GM19193 (cell line): Measurements from ENCODE around the gene ABCB8.
A peak's percentile ranks its signal among the peaks of the same experiment; 100 is the strongest.

Experiments
- POLR2A ChIP-seq: IDR thresholded peaks from 4 replicates; pipeline ENCODE4 v1.6.1; 2011; ENCODE audit not compliant: insufficient read depth, insufficient read length; ENCODE audit errors: extremely low read depth

Gene ABCB8

DNA sequence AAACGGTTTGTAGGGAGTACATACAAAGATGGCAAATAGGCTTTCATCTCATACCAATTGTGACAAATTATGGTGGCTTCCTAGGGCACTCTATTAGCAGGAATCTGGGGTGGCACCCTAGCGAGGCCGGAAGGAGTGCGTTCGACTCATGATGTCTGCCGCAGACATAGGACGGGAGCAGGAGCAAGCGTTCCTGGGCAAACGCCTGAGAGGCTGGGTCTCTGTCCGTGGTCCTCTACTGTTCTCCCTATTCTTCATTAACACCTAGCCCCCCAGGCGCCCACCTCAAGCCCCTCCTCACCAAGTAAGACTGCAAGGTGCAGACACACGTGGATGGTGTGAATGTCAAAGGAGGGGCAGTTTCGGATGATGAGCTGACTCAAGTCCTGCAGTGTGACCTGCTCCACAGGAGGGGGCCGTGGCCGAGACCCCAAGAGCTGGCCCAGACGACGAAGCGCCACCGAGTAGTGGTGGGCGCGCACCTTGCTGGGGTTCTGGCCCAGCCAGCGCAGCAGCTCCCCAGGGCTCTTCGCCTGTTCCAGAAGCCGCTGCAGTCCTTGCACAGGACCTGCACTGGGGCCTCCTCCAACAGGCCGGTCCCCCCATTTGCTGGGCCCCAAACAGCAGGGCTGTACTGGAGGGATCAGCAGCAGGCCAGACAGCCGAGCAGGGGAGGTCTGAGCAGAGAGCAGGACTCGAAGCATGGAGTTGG lies 51.1 kb downstream of the ABCB8 start:
- no peak for TF ChIP-seq POLR2A

DNA sequence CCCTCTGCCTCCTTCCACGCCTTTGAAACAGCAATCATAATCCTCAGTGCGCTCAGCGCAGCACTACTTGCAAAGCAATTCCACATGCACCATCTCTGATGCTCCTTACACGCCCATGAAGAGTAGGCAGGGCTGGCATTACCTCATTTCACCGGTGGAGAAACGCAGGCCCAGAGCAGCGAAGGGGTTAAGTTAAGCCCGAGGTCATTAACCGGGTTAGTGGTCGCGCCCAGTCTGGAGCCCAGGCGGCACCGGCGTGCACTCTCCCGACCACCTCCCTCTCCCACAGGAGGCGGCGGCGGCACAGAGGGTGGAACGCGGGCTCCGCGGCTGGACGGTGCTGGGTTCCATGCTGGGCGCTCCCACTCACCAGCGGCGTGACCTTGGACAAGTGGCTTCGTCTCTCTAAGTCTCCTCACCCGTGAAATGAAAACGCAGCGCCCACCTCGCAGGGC lies 51.8 kb downstream of the ABCB8 start:
- no peak for TF ChIP-seq POLR2A

GRCh38 chr7:151080522-151081169 lies 52.4 kb downstream of the ABCB8 start, which contains the start of gene FASTK:
FASTK (minus strand) TSS chr7:151080809; CDS start chr7:151080766, 43 bp downstream.
- peak; percentile 89 for TF ChIP-seq POLR2A

GRCh38 chr7:151081170-151082101 lies 53.2 kb downstream of the ABCB8 start:
- TF ChIP-seq POLR2A, result no peak

DNA sequence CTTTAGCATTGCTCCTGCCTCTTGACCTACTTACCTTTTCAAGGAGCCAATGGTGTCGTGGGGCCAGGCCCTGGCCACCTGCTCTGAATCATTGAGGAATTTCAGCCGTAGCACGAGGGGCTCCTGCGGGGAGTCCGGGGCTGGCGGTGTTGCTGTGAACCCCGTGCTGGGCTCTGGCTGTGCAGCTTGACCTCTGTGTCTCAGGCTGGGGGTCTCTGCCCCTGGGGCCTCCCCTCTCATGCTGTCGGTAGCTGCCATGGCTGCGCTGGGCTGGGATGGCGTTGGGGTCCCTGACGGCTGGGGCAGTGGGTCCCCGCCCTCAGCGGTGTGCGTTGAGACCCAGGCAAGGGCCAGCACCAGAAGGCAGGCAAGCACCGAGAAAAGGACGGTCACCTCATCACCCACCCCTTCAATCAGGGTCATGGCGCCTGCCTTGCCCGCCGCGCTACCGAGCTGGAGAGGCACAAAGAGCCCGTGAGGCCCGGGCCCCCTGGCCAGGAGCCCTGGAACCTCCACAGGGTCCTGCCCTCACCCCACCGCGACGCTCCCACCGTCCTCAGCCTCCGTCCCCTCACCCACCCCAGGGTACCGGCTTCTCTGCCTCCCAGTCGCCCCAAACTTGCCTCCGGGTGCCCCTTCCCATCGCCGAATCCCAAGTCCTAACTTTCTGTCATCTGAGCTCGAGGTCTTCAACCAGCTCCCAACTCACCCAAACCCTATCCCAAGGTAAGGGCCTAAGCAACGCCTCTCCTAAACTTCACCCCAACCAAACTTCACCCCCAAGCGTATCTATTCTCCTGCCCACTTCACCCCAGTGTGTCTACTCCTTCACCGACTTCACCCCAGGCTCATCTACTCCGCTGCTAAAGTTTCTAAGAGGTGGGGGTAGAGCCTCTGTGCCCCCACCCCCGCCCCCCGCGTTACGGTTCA lies 54.2 kb downstream of the ABCB8 start:
- TF ChIP-seq POLR2A, result no peak

GRCh38 chr7:151083071-151083823 lies 55.0 kb downstream of the ABCB8 start, which contains the start of gene TMUB1:
TMUB1 (minus strand) TSS chr7:151083493; CDS start chr7:151082563, 930 bp downstream.
- peak; percentile 60 for TF ChIP-seq POLR2A

- no peak for TF ChIP-seq POLR2A
Observed at GRCh38 chr7:151083824-151084160, 55.5 kb downstream of the ABCB8 start.

GRCh38 chr7:151085329-151085690 lies 57.1 kb downstream of the ABCB8 start:
- no peak for TF ChIP-seq POLR2A

DNA sequence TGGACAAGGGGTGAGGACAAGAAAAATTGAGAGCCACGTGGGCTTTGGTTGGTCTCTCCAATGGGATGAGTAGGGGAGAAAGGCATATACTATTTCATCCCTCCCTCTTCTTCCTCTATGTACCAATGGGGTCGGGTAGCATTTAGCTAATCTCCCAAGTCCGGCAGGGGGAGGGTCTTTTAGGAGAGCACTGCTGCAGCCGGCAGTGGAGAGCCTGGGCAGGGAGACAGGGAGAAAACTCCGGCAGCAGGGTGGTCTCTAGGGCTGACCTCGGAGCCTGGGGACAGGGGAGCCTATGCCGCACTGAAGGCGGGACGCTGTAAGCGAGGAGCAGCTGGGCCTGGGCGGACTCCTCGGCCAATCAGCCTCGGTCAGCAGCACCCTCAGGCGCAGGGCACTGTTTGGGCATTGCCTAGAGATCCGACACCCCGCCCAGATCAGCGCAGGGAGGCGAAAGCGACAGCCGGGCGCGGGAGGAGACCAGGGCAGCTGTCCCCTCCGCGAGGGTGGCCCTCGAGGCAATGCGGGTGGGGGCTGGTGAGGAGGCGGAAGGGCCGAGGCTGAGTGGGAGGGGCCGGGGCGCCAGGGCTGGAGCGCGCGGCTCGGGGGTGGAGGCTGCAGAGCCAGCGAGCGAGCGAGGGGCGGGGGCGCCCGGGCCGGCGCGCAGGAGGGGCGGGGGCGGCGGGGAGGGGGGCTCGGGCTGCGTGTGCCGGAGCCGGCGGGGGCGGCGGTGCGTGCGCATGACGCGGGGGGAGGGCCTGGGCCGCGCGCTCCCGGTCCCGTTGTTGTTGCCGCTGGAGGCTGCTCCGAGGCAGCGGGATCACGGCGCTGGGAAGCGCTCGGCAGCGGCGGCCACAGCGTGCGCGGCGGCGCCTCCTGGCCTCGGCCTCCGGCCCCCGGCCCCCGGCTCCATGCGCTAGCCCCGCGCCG lies 57.7 kb downstream of the ABCB8 start, which contains the start of gene AGAP3:
TSS of gene AGAP3 (plus strand) at position 785 of the 930 bp plus-strand sequence. CDS start 267 bp downstream, outside the sequence.
- peak; percentile 63 for TF ChIP-seq POLR2A

GRCh38 chr7:151086802-151087244 lies 58.6 kb downstream of the ABCB8 start:
- no peak for TF ChIP-seq POLR2A

DNA sequence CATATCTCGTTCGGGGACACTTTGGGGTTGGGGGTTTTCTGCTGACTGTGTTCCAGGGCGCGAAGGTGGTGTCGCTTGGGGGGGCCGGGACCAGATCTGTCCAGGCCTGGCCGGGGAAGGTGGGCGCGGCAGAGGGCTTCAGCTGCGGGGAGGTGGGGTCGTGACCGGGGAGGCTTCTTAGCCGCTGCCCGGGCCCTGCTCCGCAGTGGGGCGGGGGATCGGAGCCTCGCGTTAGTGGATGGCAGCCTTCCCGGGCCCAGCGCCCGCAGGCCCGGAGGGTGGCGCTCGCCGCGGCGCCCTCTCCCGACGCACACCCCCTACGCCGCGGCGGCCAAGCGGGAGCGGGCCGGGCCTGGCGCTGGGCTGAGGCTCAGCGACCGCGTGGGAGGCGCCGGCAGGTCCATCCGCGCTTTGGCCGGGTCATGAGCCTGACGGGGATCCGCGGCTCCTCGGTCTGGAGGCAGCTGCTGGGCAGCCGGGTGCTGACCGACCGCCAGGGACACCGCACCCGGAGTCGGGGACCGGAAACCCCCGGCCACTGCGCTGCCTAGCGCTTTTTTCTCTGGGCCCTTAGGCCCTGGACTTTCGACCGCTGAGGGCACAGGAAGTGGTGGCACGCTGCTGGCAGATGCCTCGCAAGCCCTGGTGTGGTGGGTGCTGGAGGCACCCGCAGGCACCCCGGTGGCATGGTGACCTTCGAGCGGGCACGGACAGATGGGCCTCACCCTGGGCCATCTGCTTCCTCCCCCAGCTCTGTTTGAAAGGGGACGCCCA lies 59.2 kb downstream of the ABCB8 start:
- peak; percentile 46 for TF ChIP-seq POLR2A
